Erythroblast (primary cell): ENCODE measurements around the gene LYPD6.

Source experiments
- GATA1 ChIP-seq: IDR thresholded peaks from 2 replicates; pipeline ENCODE4 v1.6.1; 2011; ENCODE audit warnings: low read depth, mild to moderate bottlenecking, control low read depth, low read length, moderate library complexity
- POLR2A ChIP-seq: IDR thresholded peaks from 2 replicates; pipeline ENCODE4 v1.6.1; 2011; ENCODE audit warnings: mild to moderate bottlenecking, low read length

GRCh38 chr2:149492923-149493322 lies 162.5 kb downstream of the LYPD6 start:
- no peak for TF ChIP-seq POLR2A
- no peak for TF ChIP-seq GATA1
